Activated T-cell treated with anti-CD3 and anti-CD28 coated beads for 48 hours (primary cell): Measurements from ENCODE around the gene SLC15A1.

Experiments
- DNase-seq: peaks from one replicate; pipeline ENCODE4 v3.0.0-alpha.2; 2020; ENCODE audit warnings: low read depth

The SLC15A1 gene

GRCh38 chr13:98751367-98751782 is 1.1 kb downstream of the SLC15A1 start:
- no peak for DNase-seq

- no peak for DNase-seq
These were observed 3.0 kb downstream of the SLC15A1 start for GRCh38 chr13:98749501-98749900.

- no peak for DNase-seq
These were observed 5.5 kb downstream of the SLC15A1 start for GRCh38 chr13:98746968-98747367.

DNA sequence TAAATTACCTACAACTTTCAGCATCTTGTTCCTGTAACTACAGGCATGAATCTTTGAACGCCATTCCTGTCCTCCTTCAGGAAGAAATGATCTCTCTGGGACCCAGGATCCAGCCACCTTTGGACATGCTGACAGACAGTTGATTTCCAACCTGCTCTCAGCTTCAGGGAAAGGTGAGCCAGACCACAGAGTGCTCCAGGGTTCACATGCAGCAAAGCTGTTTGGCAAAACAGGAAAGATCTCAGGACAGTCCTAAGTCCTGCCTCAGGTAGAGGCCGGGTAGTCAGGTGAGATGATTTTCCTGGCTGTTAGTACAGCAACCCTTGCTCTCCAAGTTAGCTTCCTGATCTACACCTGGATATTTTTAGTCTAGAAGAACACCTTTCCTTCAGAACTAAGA is 9.1 kb downstream of the SLC15A1 start:
- no peak for DNase-seq

- no peak for DNase-seq
These were observed 9.5 kb downstream of the SLC15A1 start for GRCh38 chr13:98742961-98743360.

GRCh38 chr13:98741741-98742435 is 10.6 kb downstream of the SLC15A1 start:
- DNase-seq, result no peak

GRCh38 chr13:98740131-98740530 is 12.3 kb downstream of the SLC15A1 start:
- no peak for DNase-seq

DNA sequence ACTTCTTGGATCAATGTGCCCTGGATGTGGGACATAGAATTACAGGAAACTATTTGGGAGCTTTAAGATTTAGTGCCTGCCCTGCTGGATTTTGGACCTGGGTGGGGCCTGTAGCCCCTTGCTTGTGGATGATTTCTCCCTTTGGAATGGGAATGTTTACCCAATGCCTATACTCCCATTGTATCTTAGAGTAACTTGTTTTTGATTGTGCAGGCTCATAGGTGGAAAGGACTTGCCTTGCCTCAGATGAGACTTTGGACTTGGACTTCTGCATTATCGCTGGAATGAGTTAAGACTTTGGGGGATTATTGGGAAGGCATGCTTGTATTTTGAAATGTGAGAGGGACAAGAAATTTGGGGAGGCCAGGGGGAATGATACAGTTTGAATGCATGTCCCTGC is 13.5 kb downstream of the SLC15A1 start:
- DNase-seq, result no peak

DNA sequence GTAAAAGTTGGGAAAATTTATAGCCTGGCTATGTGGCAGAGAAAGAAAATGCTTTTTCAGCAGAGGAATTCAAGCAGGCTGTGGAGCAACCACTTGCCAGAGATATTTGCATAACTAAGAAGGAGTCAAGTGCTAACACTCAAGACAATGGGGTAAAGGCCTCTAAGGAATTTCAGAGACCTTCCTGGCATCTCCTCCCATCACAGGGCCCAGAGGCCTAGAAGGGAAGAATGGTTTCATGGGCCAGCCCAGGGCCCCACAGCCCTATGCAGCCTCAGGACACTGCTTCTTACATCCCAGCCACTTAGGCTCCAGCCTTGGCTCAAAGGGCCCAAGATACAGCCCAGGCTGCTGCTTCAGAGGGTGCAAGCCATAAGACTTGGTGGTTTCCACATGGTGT is 14.3 kb downstream of the SLC15A1 start:
- no peak for DNase-seq

DNA sequence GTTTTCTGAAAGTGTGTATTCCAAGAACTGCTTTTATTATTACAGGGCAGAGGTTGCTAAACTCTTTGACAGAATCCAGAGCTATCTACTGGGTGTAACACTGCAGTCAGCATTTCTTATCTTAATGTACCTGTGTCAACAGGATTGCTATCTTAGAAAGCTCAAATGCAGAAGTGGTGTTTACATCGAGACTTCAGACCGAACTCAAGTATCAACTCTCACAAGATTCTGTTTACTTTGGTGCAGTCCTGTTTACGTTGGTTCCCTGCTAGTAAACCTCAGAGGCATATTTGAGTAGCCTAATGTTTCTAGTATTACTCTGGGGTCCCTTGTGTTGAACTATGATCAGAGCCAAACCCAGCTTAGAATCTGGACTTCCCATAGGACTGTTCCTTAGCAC is 20.5 kb downstream of the SLC15A1 start:
- no peak for DNase-seq

DNA sequence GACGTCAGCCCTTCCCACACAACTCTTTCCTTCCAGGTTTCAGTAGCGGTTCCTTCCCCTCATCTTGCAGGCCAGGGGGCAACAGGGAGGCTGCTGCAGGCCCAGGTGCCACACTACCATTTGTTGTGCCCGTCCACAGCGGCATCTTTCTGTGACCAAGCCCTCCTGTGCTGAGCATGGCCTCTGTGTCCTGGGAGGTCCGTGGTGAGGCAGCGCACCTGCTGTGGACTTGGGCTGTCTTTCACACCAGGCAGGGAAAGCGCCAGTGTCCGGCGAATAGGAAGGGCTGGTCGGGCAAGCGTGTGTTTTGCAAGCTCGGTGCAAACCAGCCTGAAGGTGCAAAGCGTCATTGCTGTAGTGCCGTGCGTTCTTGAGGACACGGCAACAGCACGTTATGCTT is 21.4 kb downstream of the SLC15A1 start:
- no peak for DNase-seq

DNA sequence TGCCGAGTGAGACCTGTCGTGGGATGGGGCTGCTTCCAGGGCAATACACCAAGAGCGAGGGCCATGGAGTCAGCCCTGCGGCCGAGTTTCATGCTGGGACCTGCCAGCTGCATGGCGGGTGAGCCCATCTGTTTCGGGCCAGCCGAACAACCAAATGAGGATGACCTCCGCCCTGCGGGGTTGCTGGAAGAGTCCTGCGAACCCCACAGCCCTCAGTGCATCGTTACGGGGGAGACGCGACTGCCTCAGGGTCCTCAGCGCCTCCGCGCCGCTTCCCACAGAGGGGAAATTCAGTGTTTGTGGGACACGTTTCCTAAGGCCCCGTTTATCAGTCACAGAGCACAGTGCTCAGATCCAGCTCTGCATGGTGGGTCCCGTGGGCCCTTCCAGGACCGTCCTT is 22.0 kb downstream of the SLC15A1 start:
- DNase-seq, result no peak

GRCh38 chr13:98729658-98730057 is 22.8 kb downstream of the SLC15A1 start:
- DNase-seq, result no peak

DNA sequence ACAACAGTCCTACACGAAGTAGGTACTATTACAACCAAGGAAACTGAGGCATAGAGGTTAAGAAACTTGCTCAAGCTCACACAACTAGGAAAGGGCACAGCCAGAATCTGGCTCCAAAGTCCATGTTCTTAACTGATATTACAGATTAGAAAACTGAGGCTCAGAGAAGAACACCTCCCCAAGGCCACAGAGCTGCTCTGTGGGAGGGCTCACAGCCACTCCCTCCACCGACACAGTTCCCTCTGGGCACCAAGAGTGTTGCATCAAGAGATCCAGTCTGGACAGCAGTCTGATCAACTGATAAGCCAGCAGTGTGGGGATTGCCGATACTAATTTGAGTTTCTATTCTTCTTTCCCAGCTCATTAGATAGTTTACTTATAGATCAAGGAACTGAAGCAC is 29.5 kb downstream of the SLC15A1 start:
- no peak for DNase-seq

- no peak for DNase-seq
These were observed 30.5 kb downstream of the SLC15A1 start for GRCh38 chr13:98721825-98722510.

DNA sequence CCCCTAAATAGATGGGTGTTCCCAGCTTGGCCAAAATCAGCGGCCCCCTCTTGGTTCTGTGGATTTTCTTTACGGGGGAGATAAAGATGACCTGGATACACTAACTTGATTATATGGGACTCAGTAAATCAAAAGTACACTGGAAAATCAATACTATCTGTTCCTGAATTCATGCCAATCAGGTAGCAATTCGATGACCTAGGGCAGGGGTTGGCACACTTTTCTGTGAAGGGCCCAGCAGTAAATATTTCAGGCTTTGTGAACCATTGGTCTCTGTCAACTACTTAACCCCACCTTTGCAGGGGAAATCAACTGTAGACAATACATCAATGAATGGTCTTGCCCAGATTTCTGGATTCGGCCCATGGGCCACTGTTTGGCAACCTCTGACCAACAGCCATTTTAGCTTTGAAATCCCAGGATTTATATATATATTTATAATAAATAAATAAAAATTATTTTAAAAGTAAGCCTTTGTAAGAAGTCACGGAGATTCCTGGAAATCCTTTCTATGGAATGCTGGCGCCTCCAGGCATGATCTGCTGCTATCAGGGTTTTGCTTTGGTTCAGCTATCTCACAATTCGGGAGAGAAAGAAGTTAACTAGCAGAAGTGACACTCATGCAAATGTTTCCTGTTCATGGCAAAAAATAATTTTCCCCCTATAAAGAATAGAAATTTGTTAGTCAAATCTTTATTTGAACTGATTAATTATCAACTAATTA is 32.8 kb downstream of the SLC15A1 start:
- no peak for DNase-seq

DNA sequence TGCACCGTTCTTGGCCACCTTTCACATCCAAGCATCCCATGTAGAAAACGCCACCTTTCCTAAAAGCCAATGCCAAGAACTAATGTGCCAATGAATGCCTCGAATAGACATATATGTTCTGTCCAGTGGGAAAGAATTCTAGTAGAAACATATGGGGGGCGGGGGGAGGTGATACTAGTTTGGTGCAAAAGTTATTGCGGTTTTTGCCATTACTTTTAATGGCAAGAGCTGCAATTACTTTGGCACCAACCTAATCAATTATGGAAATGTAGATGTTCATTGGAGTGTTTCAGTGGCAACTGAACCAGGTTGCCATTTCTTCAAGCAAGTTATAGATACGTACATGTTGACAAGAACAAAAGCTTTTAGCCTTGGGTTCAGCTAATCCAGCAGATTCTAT is 34.6 kb downstream of the SLC15A1 start:
- DNase-seq, result no peak

DNA sequence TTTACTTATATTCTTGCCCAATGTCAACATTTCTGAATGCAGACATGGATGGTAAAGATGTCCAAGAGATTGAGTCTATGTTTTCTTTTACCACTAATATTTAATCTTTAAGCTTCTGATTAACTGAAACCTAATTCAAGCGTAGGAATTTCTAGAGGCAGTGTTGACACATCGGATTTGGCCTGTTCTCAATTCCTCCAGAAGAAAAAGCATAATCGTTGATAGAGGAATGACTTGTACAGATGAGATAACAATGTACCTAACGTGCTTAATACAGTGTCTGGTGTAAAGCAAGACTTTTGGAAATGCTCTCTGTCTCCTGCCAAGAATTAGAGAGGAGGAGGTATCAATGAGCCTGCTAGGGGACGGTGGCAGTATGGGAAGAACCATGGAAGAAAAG is 35.2 kb downstream of the SLC15A1 start:
- DNase-seq, result no peak

- no peak for DNase-seq
These were observed 42.0 kb downstream of the SLC15A1 start for GRCh38 chr13:98710521-98710920.

DNA sequence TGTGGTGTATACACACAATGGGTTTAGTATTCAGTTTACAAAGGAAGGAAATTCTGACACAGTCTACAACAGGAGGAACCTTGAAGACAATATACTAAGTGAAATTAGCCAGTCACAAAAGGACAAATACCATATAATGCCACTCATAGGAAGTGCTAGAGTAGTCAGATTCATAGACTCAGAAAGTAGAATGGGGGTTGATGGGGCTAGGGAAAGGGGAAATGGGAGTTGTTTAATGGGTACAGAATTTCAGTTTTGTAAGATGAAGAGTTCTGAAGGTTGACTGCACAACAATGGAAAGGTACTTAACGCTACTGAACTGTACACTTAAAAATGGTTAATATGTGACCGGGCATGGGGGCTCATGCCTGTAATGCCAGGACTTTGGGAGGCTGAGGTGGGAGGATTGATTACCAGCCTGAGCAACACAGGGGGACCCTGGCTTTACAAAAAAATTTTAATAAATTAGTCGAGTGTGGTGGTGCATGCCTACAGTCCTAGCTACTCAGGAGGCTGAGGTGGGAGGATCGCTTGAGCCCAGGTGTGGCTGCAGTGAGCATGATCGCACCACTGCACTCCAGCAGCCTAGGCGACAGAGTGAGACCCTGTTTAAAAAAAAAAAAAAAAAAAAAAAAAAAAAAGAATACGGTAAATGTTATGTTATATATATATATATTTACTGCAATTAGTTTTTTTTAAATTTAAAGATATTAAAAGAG is 45.0 kb downstream of the SLC15A1 start:
- DNase-seq, result no peak

DNA sequence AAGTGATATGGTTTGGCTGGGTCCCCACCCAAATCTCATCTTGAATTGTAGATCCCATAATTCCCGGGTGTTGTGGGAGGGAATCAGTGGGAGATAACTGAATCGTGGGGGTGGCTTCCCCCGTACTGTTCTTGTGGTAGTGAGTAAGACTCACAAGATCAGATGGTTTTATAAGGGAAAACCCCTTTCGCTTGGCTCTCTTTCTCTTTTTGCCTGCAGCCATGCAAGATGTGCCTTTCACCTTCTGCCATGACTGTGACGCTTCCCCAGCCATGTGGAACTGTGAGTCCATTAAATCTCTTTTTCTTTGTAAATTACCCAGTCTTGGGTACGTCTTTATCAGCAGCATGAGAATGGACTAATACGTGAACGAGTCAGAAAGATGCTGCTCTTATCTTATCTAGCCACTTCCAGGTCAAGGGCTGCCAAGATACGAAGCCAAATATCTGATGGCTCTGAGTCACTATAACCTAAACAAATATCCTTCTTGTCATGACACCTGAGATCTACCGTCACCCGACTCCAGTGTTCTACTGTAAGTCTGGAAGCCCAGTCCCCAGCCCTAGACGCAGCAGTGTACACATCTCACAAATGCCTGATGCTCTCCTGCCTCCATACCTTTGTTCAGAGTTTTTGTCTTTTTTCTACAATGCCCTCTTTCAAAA is 45.9 kb downstream of the SLC15A1 start:
- DNase-seq, result no peak

- DNase-seq, result no peak
These were observed 54.7 kb downstream of the SLC15A1 start for GRCh38 chr13:98697791-98698190.
